H9 (cell line): ENCODE data around the gene DNAI2. TPM values are rescaled to one million over a fixed set of nuclear protein-coding genes. Genes with fewer than 3 reads are reported as not detected.
A peak's percentile ranks its signal among the peaks of the same experiment; 100 is the strongest.

Experiments
- DNase-seq: peaks from one replicate; pipeline ENCODE4 v3.0.0-alpha.2; 2017
- H2AFZ ChIP-seq: one replicate; pipeline ENCODE4 v1.6.1; 2013; ENCODE audit warnings: mild to moderate bottlenecking, low read length, control low read depth, moderate library complexity
- H2AK5ac ChIP-seq: 2 replicates; pipeline ENCODE4 v1.6.1; 2013; ENCODE audit warnings: low read length, control low read depth, mixed read lengths; ENCODE audit not compliant: insufficient read length
- H2BK120ac ChIP-seq: one replicate; pipeline ENCODE4 v1.6.1; 2013; ENCODE audit warnings: low read depth, mild to moderate bottlenecking, low read length, control low read depth, inconsistent platforms; ENCODE audit not compliant: poor library complexity, severe bottlenecking
- H2BK12ac ChIP-seq: 2 replicates; pipeline ENCODE4 v1.6.1; 2013; ENCODE audit warnings: low read length, control low read depth, mixed read lengths, low read depth; ENCODE audit not compliant: insufficient read length
- H2BK15ac ChIP-seq: 2 replicates; pipeline ENCODE4 v1.6.1; 2013; ENCODE audit warnings: low read depth, low read length, control low read depth
- H2BK20ac ChIP-seq: one replicate; pipeline ENCODE4 v1.6.1; 2013; ENCODE audit warnings: low read depth, mild to moderate bottlenecking, low read length, control low read depth, inconsistent platforms; ENCODE audit not compliant: poor library complexity, severe bottlenecking
- H2BK5ac ChIP-seq: 2 replicates; pipeline ENCODE4 v1.6.1; 2013; ENCODE audit warnings: low read length, control low read depth, mixed read lengths; ENCODE audit not compliant: insufficient read length
- H3K14ac ChIP-seq: 2 replicates; pipeline ENCODE4 v1.6.1; 2013; ENCODE audit warnings: low read length, control low read depth; ENCODE audit not compliant: insufficient read depth
- H3K18ac ChIP-seq: 2 replicates; pipeline ENCODE4 v1.6.1; 2013; ENCODE audit warnings: low read depth, mild to moderate bottlenecking, mixed read lengths, low read length, control low read depth; ENCODE audit not compliant: insufficient read length
- H3K23ac ChIP-seq: 2 replicates; pipeline ENCODE4 v1.6.1; 2013; ENCODE audit warnings: low read length, control low read depth, mixed read lengths, low read depth; ENCODE audit not compliant: insufficient read length
- H3K23me2 ChIP-seq: 2 replicates; pipeline ENCODE4 v1.6.1; 2013; ENCODE audit warnings: low read depth, mild to moderate bottlenecking, mixed read lengths, low read length, control low read depth; ENCODE audit not compliant: insufficient read length, poor library complexity, severe bottlenecking
- H3K27ac ChIP-seq: 2 replicates; pipeline ENCODE4 v1.5.1; 2013; ENCODE audit warnings: low read length, control low read depth, mixed read lengths, low read depth; ENCODE audit not compliant: insufficient read length
- H3K27me3 ChIP-seq: 2 replicates; pipeline ENCODE4 v1.6.1; 2013; ENCODE audit warnings: low read length, control low read depth, inconsistent platforms; ENCODE audit not compliant: insufficient read depth
- H3K4ac ChIP-seq: 2 replicates; pipeline ENCODE4 v1.6.1; 2013; ENCODE audit warnings: low read depth, mild to moderate bottlenecking, control low read depth, inconsistent platforms, low read length, moderate library complexity
- H3K4me1 ChIP-seq: 2 replicates; pipeline ENCODE4 v1.6.1; 2013; ENCODE audit warnings: low read length, control low read depth, inconsistent platforms; ENCODE audit not compliant: insufficient read depth
- H3K4me2 ChIP-seq: 2 replicates; pipeline ENCODE4 v1.6.1; 2013; ENCODE audit warnings: low read length, control low read depth, mixed read lengths; ENCODE audit not compliant: insufficient read length, insufficient read depth
- H3K56ac ChIP-seq: 2 replicates; pipeline ENCODE4 v1.6.1; 2013; ENCODE audit warnings: low read depth, mild to moderate bottlenecking, mixed read lengths, low read length, control low read depth; ENCODE audit not compliant: insufficient read length
- H3K79me1 ChIP-seq: 2 replicates; pipeline ENCODE4 v1.6.1; 2013; ENCODE audit warnings: low read depth, mild to moderate bottlenecking, moderate library complexity, low read length, control low read depth, inconsistent platforms; ENCODE audit not compliant: insufficient read depth, poor library complexity, severe bottlenecking
- H3K79me2 ChIP-seq: 2 replicates; pipeline ENCODE4 v1.6.1; 2013; ENCODE audit warnings: low read length, control low read depth, inconsistent platforms; ENCODE audit not compliant: insufficient read depth
- H3K9ac ChIP-seq: 2 replicates; pipeline ENCODE4 v1.6.1; 2013; ENCODE audit warnings: low read length, control low read depth, mixed read lengths; ENCODE audit not compliant: insufficient read length; ENCODE audit errors: extremely low read depth
- H3K9me3 ChIP-seq: one replicate; pipeline ENCODE4 v1.6.1; 2013; ENCODE audit warnings: low read depth, low read length, inconsistent platforms; ENCODE audit not compliant: control insufficient read depth
- H3T11ph ChIP-seq: one replicate; pipeline ENCODE4 v1.6.1; 2013; ENCODE audit warnings: mild to moderate bottlenecking, low read length, control low read depth, inconsistent platforms
- H4K20me1 ChIP-seq: one replicate; pipeline ENCODE4 v1.6.1; 2013; ENCODE audit not compliant: control insufficient read depth, insufficient read length, insufficient read depth
- H4K5ac ChIP-seq: 2 replicates; pipeline ENCODE4 v1.6.1; 2013; ENCODE audit warnings: low read depth, mild to moderate bottlenecking, mixed read lengths, low read length, control low read depth; ENCODE audit not compliant: insufficient read length
- H4K8ac ChIP-seq: replicated peaks from 2 replicates; pipeline ENCODE4 v1.6.1; 2013; ENCODE audit warnings: low read length, control low read depth, mixed read lengths, low read depth; ENCODE audit not compliant: insufficient read length
- H4K91ac ChIP-seq: 2 replicates; pipeline ENCODE4 v1.6.1; 2013; ENCODE audit warnings: low read depth, mild to moderate bottlenecking, moderate library complexity, mixed read lengths, low read length, control low read depth; ENCODE audit not compliant: insufficient read length
- H3K27ac Mint-ChIP-seq, 3 experiments: 2 replicates in 2 of 3; 3 replicates in 1 of 3; pipeline ENCODE4 v1.8.0; 2020 to 2021; ENCODE audit warnings: mixed read lengths in 3 of 3, mild to moderate bottlenecking in 1 of 3, moderate library complexity in 1 of 3
- H3K27me3 Mint-ChIP-seq: 2 replicates; pipeline ENCODE4 v1.8.0; 2021; ENCODE audit warnings: low read depth, mild to moderate bottlenecking, moderate library complexity, mixed read lengths
- H3K36me3 Mint-ChIP-seq, 3 experiments: 2 replicates in 2 of 3; 3 replicates in 1 of 3; pipeline ENCODE4 v1.8.0; 2020 to 2021; ENCODE audit warnings: low read depth in 3 of 3, mixed read lengths in 3 of 3; ENCODE audit not compliant: insufficient read depth in 1 of 3
- H3K4me1 Mint-ChIP-seq, 2 experiments: 2 replicates each; pipeline ENCODE4 v1.8.0; 2020; ENCODE audit warnings: mixed read lengths in 2 of 2
- H3K4me3 Mint-ChIP-seq, 2 experiments: 2 replicates in 1 of 2; 3 replicates in 1 of 2; pipeline ENCODE4 v1.8.0; 2020 to 2021; ENCODE audit warnings: mild to moderate bottlenecking in 2 of 2, mixed read lengths in 2 of 2, moderate library complexity in 1 of 2
- H3K9me3 Mint-ChIP-seq, 2 experiments: 2 replicates in 1 of 2; 3 replicates in 1 of 2; pipeline ENCODE4 v1.8.0; 2020; ENCODE audit warnings: mild to moderate bottlenecking in 2 of 2, mixed read lengths in 2 of 2, moderate library complexity in 1 of 2
- CTCF ChIP-seq: fragments of 200-600 bp; sonication (generic); conservative IDR thresholded peaks from 3 replicates; pipeline ENCODE4 v1.8.0; 2021; ENCODE audit warnings: antibody characterized with exemption, mild to moderate bottlenecking
- WGBS: extraction: QIAGEN DNeasy Blood & Tissue Kit; methylation state at CpG from one replicate; pipeline ENCODE4 v1.1.7; 2013; ENCODE audit warnings: missing lambda C conversion rate, low lambda C conversion rate, mixed read lengths; ENCODE audit not compliant: insufficient read length; ENCODE audit errors: extremely low coverage; 5-methylcytosine and 5-hydroxymethylcytosine counted together
- total RNA-seq: library from RNA; stranded (reverse); gene quantifications from 2 replicates; pipeline ENCODE4 v1.2.1, GENCODE V29; 2021

The DNAI2 gene
- total RNA-seq, 1 experiment from 2014 or later = not detected

- H3K9me3 Mint-ChIP-seq = peaks cover 2 to 4% of the 10 kb centered on the region in 2 experiments; a peak in 2 of 5 replicates
- Histone ChIP-seq H3K4me1 (no peaks in the 10 kb centered on the region), H2BK20ac (no peak overlapping the region), H3K14ac (no peak overlapping the region), H3K4me2 (no peak overlapping the region), H2BK5ac (no peak overlapping the region), H3K4ac (no peak overlapping the region), H2BK12ac (no peak overlapping the region), H3K23ac (no peak overlapping the region), H3K27ac (no peak overlapping the region), H2AK5ac (no peak overlapping the region), H3T11ph (no peak overlapping the region), H4K91ac (no peak overlapping the region), H4K5ac (no peak overlapping the region), H3K23me2 (no peaks in the 10 kb centered on the region), H3K9ac (no peak overlapping the region), H3K79me1 (no peaks in the 10 kb centered on the region), H3K27me3 (no peaks in the 10 kb centered on the region), H3K9me3 (no peaks in the 10 kb centered on the region), H2AFZ (no peak overlapping the region), H4K20me1 (no peaks in the 10 kb centered on the region), H2BK120ac (no peak overlapping the region), H4K8ac (no peak overlapping the region), H3K18ac (no peak overlapping the region), H3K79me2 (no peaks in the 10 kb centered on the region), H2BK15ac (no peak overlapping the region), H3K56ac (no peak overlapping the region)
- 0 out of 3 replicates have a peak, but pooled peaks have one; percentile 21 for TF ChIP-seq CTCF
- H3K36me3 Mint-ChIP-seq = no peaks in the 10 kb centered on the region; a peak in 1 of 7 replicates
- no peaks in the 10 kb centered on the region for H3K4me1 Mint-ChIP-seq
- H3K27me3 Mint-ChIP-seq = peaks cover 10% of the 10 kb centered on the region
- WGBS = no CpG with 5 or more reads among the region's 11 CpGs
- DNase-seq = no peak
- no peak overlapping the region for H3K27ac Mint-ChIP-seq
- H3K4me3 Mint-ChIP-seq = no peak overlapping the region
Observed at GRCh38 chr17:74290340-74290739, 16.3 kb downstream of the DNAI2 start.
